Naive thymus-derived CD8-positive, alpha-beta T cell (primary cell): ENCODE results near the gene GIMAP2. TPM values are rescaled to one million over a fixed set of nuclear protein-coding genes. Genes with fewer than 3 reads are reported as not detected.

ENCODE experiments used
- ATAC-seq, 2 donors: fragments of 150-1000 bp; cut with Tn5 transposase in 1 of 2; sonication (Bioruptor Pico), chemical (Tn5 transposase) in 1 of 2; 1 replicate in 1 of 2; 2 replicates in 1 of 2; pipeline ENCODE4 v1.10.0; 2021; ENCODE audit warnings: mild to moderate bottlenecking in 2 of 2, moderate library complexity in 2 of 2
- POLR2A ChIA-PET: fragments of 350-600 bp; sonication (Branson Sonifier 250); formaldehyde crosslinking; loops from one replicate; lab custom pipeline; 2021; ENCODE audit warnings: antibody characterized with exemption; lab: Charles Lee
- DNase-seq, 10 donors: peaks; one replicate each; pipeline versions ENCODE4 v3.0.0 to v3.0.0-alpha.2; 2020 to 2022
- H3K27ac Mint-ChIP-seq, 10 donors: one replicate each; pipeline ENCODE4 v1.8.0; 2020 to 2022; ENCODE audit warnings: mild to moderate bottlenecking in 10 of 10, mixed read lengths in 10 of 10, moderate library complexity in 4 of 10, inconsistent platforms in 1 of 10
- H3K27me3 Mint-ChIP-seq, 5 donors: one replicate each; pipeline ENCODE4 v1.8.0; 2021 to 2022; ENCODE audit warnings: mixed read lengths in 5 of 5
- H3K36me3 Mint-ChIP-seq, 3 donors: one replicate each; pipeline ENCODE4 v1.8.0; 2020 to 2022; ENCODE audit warnings: mixed read lengths in 3 of 3, mild to moderate bottlenecking in 2 of 3, inconsistent platforms in 1 of 3
- H3K4me1 Mint-ChIP-seq, 4 donors: one replicate each; pipeline ENCODE4 v1.8.0; 2021 to 2022; ENCODE audit warnings: mixed read lengths in 4 of 4
- H3K4me3 Mint-ChIP-seq, 10 donors: one replicate each; pipeline ENCODE4 v1.8.0; 2020 to 2022; ENCODE audit warnings: mild to moderate bottlenecking in 10 of 10, mixed read lengths in 10 of 10, moderate library complexity in 6 of 10, inconsistent platforms in 1 of 10
- H3K9me3 Mint-ChIP-seq, 9 donors: one replicate each; pipeline ENCODE4 v1.8.0; 2020 to 2022; ENCODE audit warnings: mixed read lengths in 9 of 9, mild to moderate bottlenecking in 3 of 9, inconsistent platforms in 1 of 9, moderate library complexity in 1 of 9
- polyA plus RNA-seq, 3 donors: library from polyadenylated mRNA; unstranded; fragments of 300-500 nt; fragmentation: Illumina TruSeq; gene quantifications; one replicate each; pipeline ENCODE4 v1.2.3, GENCODE V29; 2021
- total RNA-seq, 8 experiments: library from RNA in 2 of 8; stranded (reverse) in 2 of 8; gene quantifications; one replicate each; pipeline ENCODE4 v1.2.3 and lab custom pipeline; 2021 to 2026

Gene GIMAP2
- total and polyA plus RNA-seq, 5 experiments from 2014 or later, result 89.3 to 238 (median 102) TPM

GRCh38 chr7:150717814-150718420, 32.4 kb downstream of the GIMAP2 start:
- Mint-ChIP-seq H3K9me3 (peaks cover 0 to 9% (median 0%) of the 10 kb centered on the region in 9 donors), H3K36me3 (peaks cover 36 to 69% (median 61%) of the 10 kb centered on the region in 3 donors), H3K27me3 (no peaks in the 10 kb centered on the region), H3K4me3 (peak overlapping the region; percentile 92 to 100 (median 97)), H3K4me1 (peaks cover 45 to 83% (median 77%) of the 10 kb centered on the region in 4 donors), H3K27ac (peak overlapping the region; percentile 89 to 99 (median 98))
- POLR2A ChIA-PET, result interaction anchor here (0.5 to 11.9 kb wide), 24 partner anchors 11 to 349 kb away, joined by 3 to 323 read pairs (median 18); partner anchors contain the start of genes GIMAP2, GIMAP4, GIMAP5 and GIMAP6
- ATAC-seq, result peak in 1 of 2 donors; percentile 10
- DNase-seq, result peak in 1 of 10 donors; percentile 19

DNA sequence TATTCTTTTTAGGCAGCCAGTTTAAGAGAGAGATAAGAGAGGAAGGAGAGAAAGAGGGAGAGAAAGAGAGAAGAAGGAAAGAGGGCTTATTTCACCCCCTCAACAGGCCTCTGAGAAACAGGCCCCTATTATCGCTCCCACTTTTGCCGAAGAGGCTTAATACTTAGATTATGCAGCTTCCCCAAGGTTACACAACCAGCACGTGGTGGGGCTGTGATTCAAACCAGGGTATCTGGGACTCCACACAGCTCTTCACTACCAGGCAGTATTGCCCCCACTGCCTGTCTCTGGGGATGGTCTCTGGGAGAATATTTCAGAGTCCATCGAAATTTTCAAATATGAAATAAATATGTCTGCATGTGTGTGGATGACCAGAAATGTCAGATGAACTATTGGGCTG, 33.9 kb downstream of the GIMAP2 start:
- DNase-seq, result no peak
- Mint-ChIP-seq H3K9me3 (peaks cover 0 to 3% (median 2%) of the 10 kb centered on the region in 9 donors), H3K36me3 (peaks cover 49 to 76% (median 76%) of the 10 kb centered on the region in 3 donors), H3K27me3 (no peaks in the 10 kb centered on the region), H3K27ac (peak overlapping the region; percentile 89 to 99 (median 98)), H3K4me1 (peaks cover 48 to 90% (median 83%) of the 10 kb centered on the region in 4 donors), H3K4me3 (peak overlapping the region; percentile 92 to 100 (median 97))
- no peak for ATAC-seq
- POLR2A ChIA-PET, result interaction anchor here (1.0 to 11.9 kb wide), 10 partner anchors 15 to 269 kb away, joined by 4 to 323 read pairs (median 170); partner anchors contain the start of genes GIMAP2, GIMAP4, GIMAP5 and GIMAP6

GRCh38 chr7:150719960-150720891, 34.7 kb downstream of the GIMAP2 start:
- Mint-ChIP-seq H3K4me1 (peaks cover 43 to 87% (median 81%) of the 10 kb centered on the region in 4 donors), H3K4me3 (peak overlapping the region; percentile 92 to 100 (median 97))

DNA sequence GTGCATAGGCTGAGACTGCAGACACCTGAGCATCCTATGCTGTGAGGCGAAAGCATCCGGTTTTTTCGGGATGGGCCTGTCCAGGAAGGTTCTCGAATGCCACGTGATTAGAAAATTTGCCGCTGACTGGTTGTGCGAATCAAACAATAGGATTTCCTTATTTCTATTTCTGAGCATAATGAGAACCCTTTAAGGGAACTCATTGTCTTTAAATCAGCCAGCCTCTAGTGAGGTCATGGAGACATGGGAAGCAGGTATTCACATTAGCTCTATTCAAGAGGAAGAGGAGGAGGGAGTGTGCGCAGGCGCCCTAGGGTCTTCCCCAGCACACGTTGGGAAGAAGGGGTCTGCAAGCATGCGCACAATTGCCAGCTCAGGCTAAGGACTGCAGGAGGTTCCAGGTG, 36.5 kb downstream of the GIMAP2 start:
- no peak for DNase-seq
- Mint-ChIP-seq H3K36me3 (peaks cover 57 to 95% (median 82%) of the 10 kb centered on the region in 3 donors), H3K4me3 (peak overlapping the region; percentile 68 to 97 (median 86)), H3K9me3 (peaks cover 0 to 18% (median 12%) of the 10 kb centered on the region in 9 donors), H3K27ac (peak overlapping the region; percentile 85 to 96 (median 92)), H3K4me1 (peaks cover 39 to 80% (median 79%) of the 10 kb centered on the region in 4 donors), H3K27me3 (no peaks in the 10 kb centered on the region)
- POLR2A ChIA-PET, result interaction anchor here (0.7 to 11.9 kb wide), 15 partner anchors 13 to 271 kb away, joined by 3 to 323 read pairs (median 122); partner anchors contain the start of genes GIMAP2, GIMAP4, GIMAP5 and GIMAP6
- peak in 1 of 2 donors; percentile 8 for ATAC-seq

More at GRCh38 chr7:150719960-150720891, 34.7 kb downstream of the GIMAP2 start:
- ATAC-seq, result no peak
- POLR2A ChIA-PET, result interaction anchor here (0.6 to 11.9 kb wide), 18 partner anchors 15 to 269 kb away, joined by 3 to 323 read pairs (median 36); partner anchors contain the start of genes GIMAP2, GIMAP4, GIMAP5 and GIMAP6
- peak overlapping the region; percentile 72 to 99 (median 96) for H3K27ac Mint-ChIP-seq
- H3K36me3 Mint-ChIP-seq, result peaks cover 52 to 84% (median 81%) of the 10 kb centered on the region in 3 donors
- no peaks in the 10 kb centered on the region for H3K27me3 Mint-ChIP-seq
- no peak for DNase-seq
- H3K9me3 Mint-ChIP-seq, result peaks cover 0 to 4% (median 2%) of the 10 kb centered on the region in 9 donors

- Mint-ChIP-seq H3K4me1 (peaks cover 41 to 81% (median 79%) of the 10 kb centered on the region in 4 donors), H3K9me3 (peaks cover under 1 to 23% (median 16%) of the 10 kb centered on the region in 9 donors), H3K27ac (peak overlapping the region; percentile 85 to 96 (median 92)), H3K27me3 (no peaks in the 10 kb centered on the region), H3K36me3 (peaks cover 59 to 97% (median 79%) of the 10 kb centered on the region in 3 donors), H3K4me3 (peak overlapping the region; percentile 68 to 97 (median 86))
- DNase-seq, result no peak
- ATAC-seq, result peak; percentile 38 to 39
- POLR2A ChIA-PET, result interaction anchor here (0.7 to 11.9 kb wide), 17 partner anchors 12 to 272 kb away, joined by 3 to 323 read pairs (median 7); partner anchors contain the start of genes GIMAP2, GIMAP4, GIMAP5 and GIMAP6
Measured at GRCh38 chr7:150722431-150722931, 37.0 kb downstream of the GIMAP2 start.

GRCh38 chr7:150723467-150723866, 38.0 kb downstream of the GIMAP2 start:
- ATAC-seq (peak; percentile 19 to 42), DNase-seq (no peak)
- Mint-ChIP-seq H3K27ac (peak overlapping the region; percentile 15 to 96 (median 90)), H3K4me1 (peaks cover 39 to 87% (median 71%) of the 10 kb centered on the region in 4 donors), H3K9me3 (peaks cover 11 to 32% (median 26%) of the 10 kb centered on the region in 9 donors), H3K36me3 (peaks cover 62 to 97% (median 75%) of the 10 kb centered on the region in 3 donors), H3K27me3 (no peaks in the 10 kb centered on the region), H3K4me3 (peak overlapping the region; percentile 68 to 97 (median 86))
- POLR2A ChIA-PET, result interaction anchor here (0.8 to 11.9 kb wide), 14 partner anchors 7 to 273 kb away, joined by 3 to 323 read pairs (median 73); partner anchors contain the start of genes GIMAP1, GIMAP2, GIMAP4 and GIMAP5

DNA sequence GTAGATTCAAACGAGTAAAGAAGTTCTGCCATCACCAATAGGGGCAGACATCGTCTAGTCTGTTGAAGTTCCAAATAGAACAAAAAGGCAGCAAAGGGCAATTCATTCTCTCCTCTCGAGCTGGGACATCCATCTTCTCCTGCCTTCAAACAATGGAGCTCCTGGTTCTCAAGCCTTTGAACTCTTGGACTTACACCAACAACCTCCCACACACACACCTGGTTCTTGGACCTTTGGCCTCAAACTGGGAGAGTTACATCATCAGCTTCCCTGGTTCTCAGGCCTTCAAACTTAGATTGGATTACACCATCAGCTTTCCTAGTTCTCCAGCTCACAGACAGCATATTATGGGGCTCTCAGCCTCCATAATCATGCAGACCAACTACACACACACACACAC, 41.9 kb downstream of the GIMAP2 start:
- POLR2A ChIA-PET, result interaction anchor here (0.6 to 2.1 kb wide), 7 partner anchors 10 to 158 kb away, joined by 3 to 6 read pairs (median 4); partner anchors contain the start of gene GIMAP5
- Mint-ChIP-seq H3K9me3 (peaks cover 16 to 39% (median 32%) of the 10 kb centered on the region in 9 donors), H3K4me3 (peak overlapping the region in 1 of 10 donors; percentile 56)

GRCh38 chr7:150728011-150728410, 42.5 kb downstream of the GIMAP2 start:
- Mint-ChIP-seq H3K4me3 (no peak overlapping the region), H3K27ac (peak overlapping the region in 6 of 10 donors; percentile 39 to 96 (median 66)), H3K9me3 (peaks cover 16 to 39% (median 32%) of the 10 kb centered on the region in 9 donors), H3K4me1 (peaks cover 38 to 75% (median 60%) of the 10 kb centered on the region in 4 donors), H3K36me3 (peaks cover 30 to 58% (median 49%) of the 10 kb centered on the region in 3 donors), H3K27me3 (no peaks in the 10 kb centered on the region)
- POLR2A ChIA-PET, result interaction anchor here (0.9 to 6.2 kb wide), 5 partner anchors 10 to 159 kb away, joined by 3 to 67 read pairs (median 4); partner anchors contain the start of gene GIMAP5
- ATAC-seq (no peak), DNase-seq (no peak)

More for the DNA sequence above, 41.9 kb downstream of the GIMAP2 start:
- peaks cover 36 to 75% (median 60%) of the 10 kb centered on the region in 4 donors for H3K4me1 Mint-ChIP-seq
- H3K27me3 Mint-ChIP-seq, result no peaks in the 10 kb centered on the region
- DNase-seq (no peak), ATAC-seq (no peak)
- H3K36me3 Mint-ChIP-seq, result peaks cover 36 to 65% (median 49%) of the 10 kb centered on the region in 3 donors
- peak overlapping the region in 7 of 10 donors; percentile 10 to 96 (median 51) for H3K27ac Mint-ChIP-seq

- H3K4me1 Mint-ChIP-seq, result peaks cover 41 to 75% (median 60%) of the 10 kb centered on the region in 4 donors
- peak overlapping the region in 5 of 10 donors; percentile 0 to 96 (median 57) for H3K27ac Mint-ChIP-seq
- POLR2A ChIA-PET, result interaction anchor here (1.0 to 6.2 kb wide), 4 partner anchors 9 to 161 kb away, joined by 3 to 67 read pairs (median 4); partner anchors contain the start of genes GIMAP1, GIMAP4 and GIMAP5
- peaks cover 16 to 39% (median 32%) of the 10 kb centered on the region in 9 donors for H3K9me3 Mint-ChIP-seq
- H3K27me3 Mint-ChIP-seq, result no peaks in the 10 kb centered on the region
- ATAC-seq (no peak), DNase-seq (no peak)
- H3K4me3 Mint-ChIP-seq, result peak overlapping the region in 1 of 10 donors; percentile 36
- peaks cover 24 to 52% (median 43%) of the 10 kb centered on the region in 3 donors for H3K36me3 Mint-ChIP-seq
Measured at GRCh38 chr7:150728609-150729008, 43.1 kb downstream of the GIMAP2 start.

GRCh38 chr7:150731916-150732315, 46.4 kb downstream of the GIMAP2 start:
- H3K4me3 Mint-ChIP-seq, result peak overlapping the region in 8 of 10 donors; percentile 26 to 88 (median 67)
- peaks cover 10 to 22% (median 21%) of the 10 kb centered on the region in 9 donors for H3K9me3 Mint-ChIP-seq
- no peaks in the 10 kb centered on the region for H3K27me3 Mint-ChIP-seq
- peak overlapping the region; percentile 77 to 100 (median 93) for H3K27ac Mint-ChIP-seq
- H3K4me1 Mint-ChIP-seq, result peaks cover 49 to 82% (median 71%) of the 10 kb centered on the region in 4 donors
- peak; percentile 14 to 38 for ATAC-seq
- DNase-seq, result no peak
- peaks cover 4 to 22% (median 19%) of the 10 kb centered on the region in 3 donors for H3K36me3 Mint-ChIP-seq
- POLR2A ChIA-PET, result interaction anchor here (1.2 to 10.6 kb wide), 8 partner anchors 11 to 161 kb away, joined by 3 to 323 read pairs (median 10); partner anchors contain the start of genes GIMAP1, GIMAP2 and GIMAP6
